Measurements from ENCODE around the gene GMNN.

The GMNN gene

DNA sequence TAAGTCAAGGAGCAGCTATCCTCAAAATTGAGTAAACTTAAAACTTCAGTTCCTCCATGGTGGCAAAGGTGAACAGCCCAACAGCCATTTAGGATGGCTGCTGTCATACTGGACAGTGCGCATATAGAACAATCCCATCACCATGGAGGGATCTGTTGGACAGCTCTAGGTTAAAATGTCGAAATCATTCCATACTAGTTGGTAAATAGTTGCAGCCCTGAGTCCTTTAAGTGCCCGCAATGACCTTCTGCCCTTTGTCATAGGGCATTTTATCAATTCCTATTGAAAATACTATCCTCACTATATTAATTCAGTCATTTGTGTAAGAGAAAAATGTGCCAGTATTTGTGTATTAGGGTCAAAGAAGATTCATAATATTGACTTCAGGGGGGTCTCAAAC lies 32.8 kb downstream of the GMNN start:
- H3F3A ChIP-seq (ENCODE audit: insufficient read depth): peaks cover 37% of the 10 kb centered on the region

DNA sequence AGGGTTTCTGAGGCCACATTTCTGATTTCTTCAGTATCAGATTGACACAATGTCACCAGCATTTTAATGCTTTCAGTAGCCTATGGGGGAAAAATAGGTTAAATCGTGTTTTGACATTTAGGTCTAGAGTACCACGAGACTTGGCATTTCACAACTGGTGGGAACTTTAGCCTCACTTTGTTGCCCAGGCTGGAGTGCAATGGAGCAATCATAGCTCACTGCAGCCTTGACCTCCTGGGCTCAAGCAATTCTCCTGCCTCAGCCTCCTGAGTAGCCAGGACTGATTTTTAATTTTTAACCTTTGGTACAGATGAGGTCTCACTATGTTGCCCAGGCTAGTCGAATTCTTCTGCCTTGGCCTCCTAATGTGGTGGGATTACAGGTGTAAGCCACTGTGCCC lies 35.0 kb downstream of the GMNN start:
- H3K27ac ChIP-seq (ENCODE audit: low read depth, low read length): no peak overlapping the region
- H3F3A ChIP-seq (ENCODE audit: insufficient read depth): peaks cover 18% of the 10 kb centered on the region

More for the DNA sequence above, 32.8 kb downstream of the GMNN start:
- TF ChIP-seq EZH2phosphoT487 (conservative IDR thresholded peaks at IDR 0.05; ENCODE audit: low read length): no peak
- TF ChIP-seq, protein P1, sequence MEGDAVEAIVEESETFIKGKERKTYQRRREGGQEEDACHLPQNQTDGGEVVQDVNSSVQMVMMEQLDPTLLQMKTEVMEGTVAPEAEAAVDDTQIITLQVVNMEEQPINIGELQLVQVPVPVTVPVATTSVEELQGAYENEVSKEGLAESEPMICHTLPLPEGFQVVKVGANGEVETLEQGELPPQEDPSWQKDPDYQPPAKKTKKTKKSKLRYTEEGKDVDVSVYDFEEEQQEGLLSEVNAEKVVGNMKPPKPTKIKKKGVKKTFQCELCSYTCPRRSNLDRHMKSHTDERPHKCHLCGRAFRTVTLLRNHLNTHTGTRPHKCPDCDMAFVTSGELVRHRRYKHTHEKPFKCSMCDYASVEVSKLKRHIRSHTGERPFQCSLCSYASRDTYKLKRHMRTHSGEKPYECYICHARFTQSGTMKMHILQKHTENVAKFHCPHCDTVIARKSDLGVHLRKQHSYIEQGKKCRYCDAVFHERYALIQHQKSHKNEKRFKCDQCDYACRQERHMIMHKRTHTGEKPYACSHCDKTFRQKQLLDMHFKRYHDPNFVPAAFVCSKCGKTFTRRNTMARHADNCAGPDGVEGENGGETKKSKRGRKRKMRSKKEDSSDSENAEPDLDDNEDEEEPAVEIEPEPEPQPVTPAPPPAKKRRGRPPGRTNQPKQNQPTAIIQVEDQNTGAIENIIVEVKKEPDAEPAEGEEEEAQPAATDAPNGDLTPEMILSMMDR (IDR thresholded peaks at IDR 0.05; ENCODE audit: insufficient read depth, low read length, poor library complexity, severe bottlenecking): no peak
- Histone ChIP-seq H3K9ac (ENCODE audit: low read length) (no peak overlapping the region), H3K27me3 (ENCODE audit: low read length) (no peaks in the 10 kb centered on the region), H4K20me1 (ENCODE audit: low read depth, low read length) (no peaks in the 10 kb centered on the region), H3K36me3 (ENCODE audit: low read length) (peaks cover 60% of the 10 kb centered on the region), H3K9me2 (replicated peaks; ENCODE audit: insufficient read depth, low read length) (no peaks in the 10 kb centered on the region), H2AFZ (ENCODE audit: low read depth, low read length, severe bottlenecking) (no peak overlapping the region), H3K79me2 (ENCODE audit: insufficient read depth, low read length) (no peaks in the 10 kb centered on the region), H3K4me3 (ENCODE audit: insufficient read depth, low read length, poor library complexity, severe bottlenecking) (no peak overlapping the region), H3K27ac (ENCODE audit: low read depth, low read length) (no peak overlapping the region), H3K4me2 (ENCODE audit: low read depth, low read length, poor library complexity, severe bottlenecking) (no peak overlapping the region), H3K9me3 (ENCODE audit: insufficient read depth, low read length) (no peaks in the 10 kb centered on the region)

DNA sequence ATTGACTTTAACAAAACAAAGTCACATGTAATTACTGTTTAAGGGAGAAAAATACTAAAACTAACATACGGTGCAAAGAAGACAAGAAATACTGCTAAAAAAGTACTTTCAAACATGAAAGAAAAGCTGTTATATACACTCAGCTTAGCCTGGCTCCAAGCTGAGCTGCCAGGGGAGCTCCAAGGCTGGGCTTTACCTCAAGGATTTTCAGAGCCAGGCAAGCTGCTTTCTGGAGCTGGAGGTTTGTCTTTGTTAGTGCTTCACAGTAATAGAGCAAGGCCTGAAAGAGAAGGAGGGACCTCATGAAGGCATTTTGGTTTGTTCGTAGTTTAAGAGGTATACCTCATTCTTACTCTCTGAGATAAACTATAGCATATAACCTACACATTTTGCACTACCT lies 43.6 kb downstream of the GMNN start:
- Histone ChIP-seq H3K4me3 (ENCODE audit: insufficient read depth, low read length, poor library complexity, severe bottlenecking) (no peak overlapping the region), H4K20me1 (ENCODE audit: low read depth, low read length) (no peaks in the 10 kb centered on the region), H3K9me3 (ENCODE audit: insufficient read depth, low read length) (no peaks in the 10 kb centered on the region), H3K27ac (ENCODE audit: low read depth, low read length) (no peak overlapping the region), H3K79me2 (ENCODE audit: insufficient read depth, low read length) (no peaks in the 10 kb centered on the region), H3K36me3 (ENCODE audit: low read length) (peaks cover 36% of the 10 kb centered on the region), H2AFZ (ENCODE audit: low read depth, low read length, severe bottlenecking) (no peak overlapping the region), H3K9ac (ENCODE audit: low read length) (no peak overlapping the region), H3K9me2 (replicated peaks; ENCODE audit: insufficient read depth, low read length) (no peaks in the 10 kb centered on the region), H3F3A (ENCODE audit: insufficient read depth) (0 out of 2 replicates have a peak, but pooled peaks cover 6% of the 10 kb centered on the region), H3K27me3 (ENCODE audit: low read length) (no peaks in the 10 kb centered on the region), H3K4me2 (ENCODE audit: low read depth, low read length, poor library complexity, severe bottlenecking) (no peak overlapping the region)
- TF ChIP-seq EZH2phosphoT487 (conservative IDR thresholded peaks at IDR 0.05; ENCODE audit: low read length): no peak
- TF ChIP-seq, protein P1 (IDR thresholded peaks at IDR 0.05; ENCODE audit: insufficient read depth, low read length, poor library complexity, severe bottlenecking): no peak

More for the DNA sequence above, 35.0 kb downstream of the GMNN start:
- Histone ChIP-seq H3K9ac (ENCODE audit: low read length) (no peak overlapping the region), H3K79me2 (ENCODE audit: insufficient read depth, low read length) (no peaks in the 10 kb centered on the region), H4K20me1 (ENCODE audit: low read depth, low read length) (no peaks in the 10 kb centered on the region), H3K9me2 (replicated peaks; ENCODE audit: insufficient read depth, low read length) (no peaks in the 10 kb centered on the region), H3K9me3 (ENCODE audit: insufficient read depth, low read length) (no peaks in the 10 kb centered on the region), H3K4me2 (ENCODE audit: low read depth, low read length, poor library complexity, severe bottlenecking) (no peak overlapping the region), H2AFZ (ENCODE audit: low read depth, low read length, severe bottlenecking) (no peak overlapping the region), H3K4me3 (ENCODE audit: insufficient read depth, low read length, poor library complexity, severe bottlenecking) (no peak overlapping the region), H3K36me3 (ENCODE audit: low read length) (peaks cover 50% of the 10 kb centered on the region), H3K27me3 (ENCODE audit: low read length) (no peaks in the 10 kb centered on the region)
- TF ChIP-seq, protein P1 (IDR thresholded peaks at IDR 0.05; ENCODE audit: insufficient read depth, low read length, poor library complexity, severe bottlenecking): no peak
- no peak for TF ChIP-seq EZH2phosphoT487 (conservative IDR thresholded peaks at IDR 0.05; ENCODE audit: low read length)
